GM19328 (cell line): ENCODE measurements around the gene CAPSL.
"Not testable (repeated sequence)": the region's sequence is repeated elsewhere in the genome, so short reads cannot be mapped to it uniquely, and the experiment has no call there.

Experiments used
- ATAC-seq: cut with Tn5 transposase; IDR thresholded peaks from one replicate; pipeline ENCODE4 v1.9.1; 2021; ENCODE audit warnings: mild to moderate bottlenecking, moderate library complexity; ENCODE audit not compliant: unreplicated experiment

CAPSL gene

GRCh38 chr5:35908228-35908627 is 30.2 kb downstream of the CAPSL start:
- ATAC-seq: no peak

- peak; percentile 48 for ATAC-seq
Measured at GRCh38 chr5:35904443-35905132, 33.8 kb downstream of the CAPSL start.

- ATAC-seq: no peak
Measured at GRCh38 chr5:35903631-35904203, 34.7 kb downstream of the CAPSL start.

GRCh38 chr5:35902046-35902672 is 36.3 kb downstream of the CAPSL start:
- peak; percentile 56 for ATAC-seq

- ATAC-seq: no peak
Measured at GRCh38 chr5:35900972-35901695, 37.3 kb downstream of the CAPSL start.

GRCh38 chr5:35899800-35900199 is 38.6 kb downstream of the CAPSL start:
- peak; percentile 34 for ATAC-seq

- no peak for ATAC-seq
Measured at GRCh38 chr5:35898952-35899660, 39.3 kb downstream of the CAPSL start.

GRCh38 chr5:35894131-35894530 is 44.3 kb downstream of the CAPSL start:
- ATAC-seq: no peak

GRCh38 chr5:35892799-35893198 is 45.6 kb downstream of the CAPSL start:
- not testable (repeated sequence) for ATAC-seq

- no peak for ATAC-seq
Measured at GRCh38 chr5:35890021-35891020, 48.1 kb downstream of the CAPSL start.

- no peak for ATAC-seq
Measured at GRCh38 chr5:35887321-35888100, 50.9 kb downstream of the CAPSL start.

- ATAC-seq: no peak
Measured at GRCh38 chr5:35886381-35886780, 52.0 kb downstream of the CAPSL start.

- peak; percentile 39 for ATAC-seq
Measured at GRCh38 chr5:35884773-35885172, 53.6 kb downstream of the CAPSL start.

- peak; percentile 86 for ATAC-seq
Measured at GRCh38 chr5:35884191-35884769, 54.1 kb downstream of the CAPSL start.

- ATAC-seq: no peak
Measured at GRCh38 chr5:35881758-35882157, 56.7 kb downstream of the CAPSL start.

- no peak for ATAC-seq
Measured at GRCh38 chr5:35880156-35880555, 58.3 kb downstream of the CAPSL start.

GRCh38 chr5:35879649-35880048 is 58.8 kb downstream of the CAPSL start:
- ATAC-seq: no peak

GRCh38 chr5:35879096-35879495 is 59.3 kb downstream of the CAPSL start:
- no peak for ATAC-seq

- ATAC-seq: no peak
Measured at GRCh38 chr5:35878079-35878478, 60.3 kb downstream of the CAPSL start.
